GM19351 (cell line): ENCODE measurements around the gene DNAH8.
"Not testable (repeated sequence)": the region's sequence is repeated elsewhere in the genome, so short reads cannot be mapped to it uniquely, and the experiment has no call there.

Experiments
- ATAC-seq: cut with Tn5 transposase; IDR thresholded peaks from one replicate; pipeline ENCODE4 v1.9.1; 2021; ENCODE audit warnings: mild to moderate bottlenecking, moderate library complexity; ENCODE audit not compliant: unreplicated experiment

DNAH8 gene

GRCh38 chr6:38796437-38796836 lies 81.3 kb downstream of the DNAH8 start:
- not testable (repeated sequence) for ATAC-seq

- ATAC-seq, result no peak
These were observed 81.7 kb downstream of the DNAH8 start for GRCh38 chr6:38796850-38797249.

DNA sequence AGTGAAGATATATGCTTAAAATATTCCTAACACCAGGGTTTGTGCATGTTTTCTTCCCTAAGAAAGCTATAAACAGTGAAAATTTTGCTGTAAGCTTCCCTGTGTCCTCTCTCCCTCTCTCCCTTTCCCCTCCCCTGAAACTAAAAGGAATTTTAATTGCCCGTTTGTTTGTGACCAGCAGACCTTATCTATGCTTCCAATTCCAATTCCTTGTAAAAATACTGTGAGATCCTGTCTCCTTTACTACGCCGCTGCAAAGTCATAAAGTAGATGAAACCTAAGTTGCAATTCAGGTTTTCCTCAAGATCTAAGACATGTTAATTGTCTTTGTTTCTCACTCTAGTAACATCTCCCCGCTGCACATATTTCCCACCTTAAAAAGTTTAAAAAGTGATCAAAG lies 82.3 kb downstream of the DNAH8 start:
- ATAC-seq, result no peak

DNA sequence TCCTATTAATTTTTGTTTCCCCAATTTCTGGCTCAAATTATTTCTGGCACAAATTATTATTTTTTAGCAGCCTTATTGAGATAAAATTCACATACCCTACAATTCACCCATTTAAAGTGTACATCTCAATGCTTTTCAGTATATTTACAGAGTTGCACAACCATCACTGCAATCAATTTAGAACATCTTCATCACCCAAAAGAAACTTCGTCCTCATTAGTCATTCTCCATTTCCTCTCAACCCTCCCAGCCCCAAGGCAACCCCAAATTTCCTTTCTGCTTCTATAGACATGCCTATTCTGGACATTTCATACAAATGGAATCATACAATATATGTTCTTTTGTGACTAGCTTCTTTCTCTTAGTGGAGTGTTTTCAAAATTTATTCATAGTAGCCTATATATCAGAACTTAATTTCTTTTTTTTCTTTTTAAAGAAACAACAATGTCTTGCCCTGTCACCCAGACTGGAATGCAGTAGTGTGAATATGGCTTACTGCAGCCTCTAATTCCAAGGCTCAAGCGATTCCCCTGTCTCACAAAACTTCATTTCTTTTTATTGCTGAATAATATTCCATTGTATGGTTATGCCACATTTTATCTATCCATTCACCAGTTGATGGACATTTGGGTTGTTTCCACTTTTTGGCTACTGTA lies 84.5 kb downstream of the DNAH8 start:
- ATAC-seq, result no peak

- no peak for ATAC-seq
These were observed 86.2 kb downstream of the DNAH8 start for GRCh38 chr6:38801305-38801704.

- no peak for ATAC-seq
These were observed 87.4 kb downstream of the DNAH8 start for GRCh38 chr6:38802497-38802896.

- no peak for ATAC-seq
These were observed 88.0 kb downstream of the DNAH8 start for GRCh38 chr6:38803129-38803528.

DNA sequence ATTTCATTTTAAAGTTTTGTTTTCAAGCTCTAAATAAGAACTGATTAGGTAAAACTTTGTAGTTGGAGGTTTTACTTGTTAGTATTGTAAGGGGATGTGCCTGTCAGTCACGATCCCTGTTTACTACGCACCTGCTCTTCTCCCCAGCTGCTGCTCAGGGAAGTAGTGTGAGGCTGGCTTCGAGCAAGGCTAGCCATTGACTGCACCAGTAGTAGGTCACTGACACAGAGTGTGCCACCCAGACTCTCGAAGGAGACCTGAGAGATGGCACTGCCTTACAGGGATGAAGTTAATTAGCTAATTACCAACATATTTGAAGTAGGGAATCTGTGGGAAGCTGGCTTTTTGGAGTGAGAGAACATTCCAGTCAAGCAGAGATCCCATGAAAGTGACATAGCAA lies 89.2 kb downstream of the DNAH8 start:
- no peak for ATAC-seq

DNA sequence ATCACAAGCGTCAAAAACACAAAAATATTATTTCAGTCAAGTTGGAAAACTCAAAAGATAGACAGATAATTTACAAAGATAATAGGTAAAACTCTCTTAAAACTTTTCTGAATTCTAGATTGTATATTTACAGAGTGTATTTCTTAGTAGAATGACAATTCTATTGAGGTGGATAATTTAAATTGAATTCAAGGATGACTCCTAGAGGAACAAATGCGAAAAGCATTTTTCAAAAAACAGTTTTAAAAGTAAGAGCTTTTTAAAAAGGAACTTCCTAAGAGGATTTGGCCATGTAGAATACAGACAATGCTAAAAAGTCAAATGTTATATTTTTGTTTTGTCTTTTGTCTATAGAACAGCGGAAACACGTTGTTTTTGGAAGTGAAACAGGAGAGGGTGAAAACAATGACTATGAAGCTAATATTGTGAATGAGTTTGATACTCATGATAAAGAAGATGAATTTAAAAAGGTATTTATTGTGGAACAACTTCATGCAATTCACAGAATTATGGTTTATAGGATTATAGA lies 90.1 kb downstream of the DNAH8 start:
- no peak for ATAC-seq

- no peak for ATAC-seq
These were observed 90.6 kb downstream of the DNAH8 start for GRCh38 chr6:38805692-38806091.

GRCh38 chr6:38806271-38806670 lies 91.2 kb downstream of the DNAH8 start:
- peak; percentile 55 for ATAC-seq

DNA sequence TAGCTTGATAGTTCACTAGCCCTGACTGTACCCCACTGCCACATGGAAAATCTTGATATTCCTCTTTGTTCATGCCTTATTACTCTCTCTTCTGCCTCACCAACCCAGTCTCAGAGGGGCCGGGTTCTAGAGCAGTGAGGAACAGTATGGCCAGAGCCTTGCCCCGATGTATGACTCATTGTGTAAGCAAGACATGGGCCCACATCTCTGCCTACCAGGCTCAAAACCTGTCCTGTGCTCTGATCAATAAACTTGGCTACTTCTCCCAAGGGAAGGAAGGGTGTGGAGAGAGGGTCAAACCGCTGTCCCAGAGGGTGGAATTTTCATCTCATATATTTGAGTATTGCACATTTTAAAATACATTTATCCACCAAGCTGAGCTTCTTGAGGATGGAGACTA lies 91.7 kb downstream of the DNAH8 start:
- ATAC-seq, result no peak

GRCh38 chr6:38808039-38808438 lies 92.9 kb downstream of the DNAH8 start:
- ATAC-seq, result no peak

DNA sequence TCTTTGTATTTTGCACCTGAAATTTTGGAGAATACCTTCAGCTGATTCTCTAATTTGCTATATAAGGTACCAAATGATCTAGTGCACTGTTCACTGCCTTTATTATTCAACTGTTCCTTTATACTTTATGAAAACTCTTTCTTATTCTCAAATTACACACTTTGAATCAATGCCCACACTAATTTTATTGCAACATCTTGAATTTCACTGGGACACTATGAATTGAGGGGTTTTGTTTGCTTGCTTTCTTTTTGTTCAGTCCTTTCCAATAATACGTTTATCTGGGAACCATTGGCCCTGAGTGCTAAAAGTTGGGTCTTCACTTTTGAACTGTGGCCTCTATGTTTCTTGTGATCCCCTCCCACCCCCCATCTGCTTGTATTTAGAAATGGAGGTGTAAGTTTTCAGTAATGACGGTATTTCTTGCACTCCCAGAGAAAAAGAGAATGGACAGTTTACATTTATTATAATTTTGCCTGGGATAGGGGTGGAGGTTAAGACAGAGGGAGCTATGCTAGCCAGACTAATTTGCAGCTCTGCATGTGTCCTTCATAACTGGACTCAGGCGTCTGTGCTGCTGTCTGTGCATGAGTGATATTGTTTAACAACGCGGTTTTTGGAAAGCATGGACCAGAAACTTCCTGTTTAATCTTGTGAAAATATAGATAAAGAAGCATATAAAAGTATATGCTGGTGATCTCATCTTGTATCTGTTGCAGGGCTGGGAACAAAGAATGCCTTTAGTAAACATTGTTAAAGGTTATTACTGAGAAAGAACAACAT lies 98.1 kb downstream of the DNAH8 start:
- ATAC-seq, result no peak

GRCh38 chr6:38814761-38815160 lies 99.7 kb downstream of the DNAH8 start:
- no peak for ATAC-seq

DNA sequence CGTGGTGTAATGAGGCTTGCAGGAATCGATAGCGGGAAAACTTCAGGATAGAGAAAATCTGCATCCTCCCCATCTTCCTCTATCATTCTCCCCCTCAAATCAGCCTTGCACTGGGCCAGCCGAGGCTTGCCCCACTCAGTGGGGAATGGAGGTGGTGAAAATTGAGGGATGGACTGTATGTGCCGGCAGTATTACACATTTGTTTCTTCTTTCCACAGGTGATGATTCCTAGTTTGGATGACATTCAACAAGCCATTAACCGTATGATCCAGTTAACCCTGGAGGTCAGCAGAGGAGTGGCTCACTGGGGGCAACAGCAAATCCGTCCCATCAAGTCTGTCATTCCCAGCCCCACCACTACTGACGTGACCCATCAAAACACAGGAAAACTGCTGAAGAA lies 100.1 kb downstream of the DNAH8 start:
- ATAC-seq, result no peak

GRCh38 chr6:38818691-38819090 lies 103.6 kb downstream of the DNAH8 start:
- ATAC-seq, result no peak

- ATAC-seq, result no peak
These were observed 107.9 kb downstream of the DNAH8 start for GRCh38 chr6:38822963-38823362.

GRCh38 chr6:38824243-38824894 lies 109.3 kb downstream of the DNAH8 start:
- no peak for ATAC-seq

GRCh38 chr6:38827024-38827423 lies 111.9 kb downstream of the DNAH8 start:
- ATAC-seq, result no peak

DNA sequence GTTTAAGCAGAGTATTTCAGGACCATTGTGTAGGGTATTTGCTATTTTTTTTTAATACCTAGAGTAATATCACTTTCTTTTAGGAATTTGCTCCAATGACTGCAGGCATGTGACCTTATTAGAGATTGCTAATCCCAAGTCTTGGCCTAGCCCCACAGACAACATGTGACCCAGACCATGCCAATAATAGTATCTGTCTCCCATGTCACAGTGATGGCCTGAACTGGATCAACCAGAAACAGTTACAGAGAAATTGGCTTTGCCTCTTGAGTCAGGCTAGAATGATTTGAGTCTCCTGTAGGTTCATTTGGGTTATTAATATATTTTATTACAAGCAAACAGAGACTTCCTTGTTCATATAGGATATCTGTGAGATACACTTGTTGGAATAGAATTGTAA lies 116.8 kb downstream of the DNAH8 start:
- no peak for ATAC-seq

GRCh38 chr6:38833320-38833719 lies 118.2 kb downstream of the DNAH8 start:
- ATAC-seq, result no peak
